Measurements from ENCODE around the gene MCUB. TPM values are rescaled to one million over a fixed set of nuclear protein-coding genes. Genes with fewer than 3 reads are reported as not detected.
A peak's percentile ranks its signal among the peaks of the same experiment; 100 is the strongest.
"Not testable (repeated sequence)": the region's sequence is repeated elsewhere in the genome, so short reads cannot be mapped to it uniquely, and the experiment has no call there.

The MCUB gene
- total RNA-seq, 3 donors from 2014 or later: 52.2 to 74.7 (median 62.0) TPM

GRCh38 chr4:109560687-109561461, 828 bp downstream of the MCUB start:
- ATAC-seq: peak; percentile 75 to 79
- peaks cover 60% of the 10 kb centered on the region for H3K4me1 Mint-ChIP-seq (ENCODE audit: low read depth)
- no peaks in the 10 kb centered on the region for H3K27me3 Mint-ChIP-seq (ENCODE audit: low read depth)
- no peaks in the 10 kb centered on the region for H3K9me3 Mint-ChIP-seq
- peak; percentile 44 for DNase-seq
- peaks cover 11% of the 10 kb centered on the region for H3K36me3 Mint-ChIP-seq (ENCODE audit: insufficient read depth)
- H3K4me3 Mint-ChIP-seq: peak overlapping the region; percentile 85

DNA sequence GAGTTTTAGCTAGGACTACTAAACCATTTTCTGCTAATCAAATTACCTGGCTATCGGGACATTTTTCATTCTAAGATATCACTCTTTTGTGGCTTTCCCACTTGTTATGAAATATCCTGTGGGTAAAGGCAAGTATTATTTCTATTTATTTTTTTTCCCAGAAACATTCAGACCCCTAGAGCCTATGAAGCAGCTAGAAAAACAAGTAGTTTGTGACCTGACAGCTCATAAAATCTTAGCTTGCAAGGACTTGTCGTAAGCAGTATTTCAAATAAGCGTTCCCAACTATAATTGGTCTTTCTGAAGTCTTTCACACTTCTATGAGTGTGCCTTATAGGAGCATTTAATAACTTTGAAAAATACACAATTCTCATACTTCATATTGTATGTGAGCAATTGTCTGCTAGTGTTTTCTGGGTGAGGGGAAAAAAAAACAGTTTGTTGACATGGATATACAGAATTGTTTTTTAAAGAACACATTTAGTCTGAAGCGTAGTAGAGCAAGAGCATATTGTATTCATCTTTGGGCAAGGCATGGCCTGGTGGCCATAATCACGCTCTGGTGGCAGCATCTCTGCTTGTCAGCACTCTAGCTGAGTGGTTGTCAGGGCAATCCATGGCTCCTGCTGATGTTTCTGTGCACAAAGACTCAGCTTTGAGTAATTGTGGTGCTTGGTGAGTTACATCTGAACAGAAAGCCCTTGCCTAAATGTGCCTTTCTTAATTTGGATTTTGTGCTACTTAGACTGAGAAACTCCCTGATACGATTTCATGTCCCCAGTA, 2.6 kb downstream of the MCUB start:
- no peak for DNase-seq
- ATAC-seq: no peak

GRCh38 chr4:109571494-109571893, 11.4 kb downstream of the MCUB start:
- ATAC-seq (no peak), DNase-seq (no peak)
- Mint-ChIP-seq H3K4me3 (no peak overlapping the region), H3K4me1 (ENCODE audit: low read depth) (peaks cover 69% of the 10 kb centered on the region), H3K9me3 (peaks cover 3% of the 10 kb centered on the region), H3K36me3 (ENCODE audit: insufficient read depth) (peaks cover 27% of the 10 kb centered on the region), H3K27me3 (ENCODE audit: low read depth) (no peaks in the 10 kb centered on the region)

More for the DNA sequence above, 2.6 kb downstream of the MCUB start:
- H3K4me3 Mint-ChIP-seq: peak overlapping the region; percentile 85
- H3K36me3 Mint-ChIP-seq (ENCODE audit: insufficient read depth): peaks cover 7% of the 10 kb centered on the region
- no peaks in the 10 kb centered on the region for H3K9me3 Mint-ChIP-seq
- H3K4me1 Mint-ChIP-seq (ENCODE audit: low read depth): peaks cover 63% of the 10 kb centered on the region
- H3K27me3 Mint-ChIP-seq (ENCODE audit: low read depth): no peaks in the 10 kb centered on the region

DNA sequence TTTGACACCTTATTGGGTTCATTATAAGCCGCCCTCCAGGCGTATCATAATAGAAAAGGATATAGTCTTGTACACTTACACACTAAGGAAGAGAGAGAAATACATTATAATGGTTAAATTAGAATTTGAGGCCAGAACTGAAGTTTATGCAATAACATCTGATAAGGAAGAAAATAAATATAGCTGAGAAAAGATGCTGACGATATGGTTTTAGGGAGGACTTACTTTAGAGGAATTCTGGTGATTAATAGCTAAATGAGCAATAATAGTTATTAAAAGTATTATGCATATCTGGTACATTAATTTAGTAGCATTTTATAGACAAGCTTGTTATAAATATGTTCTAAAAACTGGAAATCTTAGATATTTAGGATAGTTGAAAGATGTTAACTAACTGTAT, 12.1 kb downstream of the MCUB start:
- Mint-ChIP-seq H3K27me3 (ENCODE audit: low read depth) (no peaks in the 10 kb centered on the region), H3K4me1 (ENCODE audit: low read depth) (peaks cover 67% of the 10 kb centered on the region), H3K4me3 (no peak overlapping the region), H3K36me3 (ENCODE audit: insufficient read depth) (peaks cover 28% of the 10 kb centered on the region), H3K9me3 (peaks cover 3% of the 10 kb centered on the region)
- no peak for DNase-seq
- no peak for ATAC-seq

- Mint-ChIP-seq H3K4me1 (ENCODE audit: low read depth) (peaks cover 68% of the 10 kb centered on the region), H3K36me3 (ENCODE audit: insufficient read depth) (peaks cover 28% of the 10 kb centered on the region), H3K4me3 (peak overlapping the region; percentile 57), H3K9me3 (peaks cover 3% of the 10 kb centered on the region), H3K27me3 (ENCODE audit: low read depth) (no peaks in the 10 kb centered on the region)
- no peak for DNase-seq
- ATAC-seq: peak; percentile 34 to 42
These were observed 14.4 kb downstream of the MCUB start for GRCh38 chr4:109574443-109574850.

DNA sequence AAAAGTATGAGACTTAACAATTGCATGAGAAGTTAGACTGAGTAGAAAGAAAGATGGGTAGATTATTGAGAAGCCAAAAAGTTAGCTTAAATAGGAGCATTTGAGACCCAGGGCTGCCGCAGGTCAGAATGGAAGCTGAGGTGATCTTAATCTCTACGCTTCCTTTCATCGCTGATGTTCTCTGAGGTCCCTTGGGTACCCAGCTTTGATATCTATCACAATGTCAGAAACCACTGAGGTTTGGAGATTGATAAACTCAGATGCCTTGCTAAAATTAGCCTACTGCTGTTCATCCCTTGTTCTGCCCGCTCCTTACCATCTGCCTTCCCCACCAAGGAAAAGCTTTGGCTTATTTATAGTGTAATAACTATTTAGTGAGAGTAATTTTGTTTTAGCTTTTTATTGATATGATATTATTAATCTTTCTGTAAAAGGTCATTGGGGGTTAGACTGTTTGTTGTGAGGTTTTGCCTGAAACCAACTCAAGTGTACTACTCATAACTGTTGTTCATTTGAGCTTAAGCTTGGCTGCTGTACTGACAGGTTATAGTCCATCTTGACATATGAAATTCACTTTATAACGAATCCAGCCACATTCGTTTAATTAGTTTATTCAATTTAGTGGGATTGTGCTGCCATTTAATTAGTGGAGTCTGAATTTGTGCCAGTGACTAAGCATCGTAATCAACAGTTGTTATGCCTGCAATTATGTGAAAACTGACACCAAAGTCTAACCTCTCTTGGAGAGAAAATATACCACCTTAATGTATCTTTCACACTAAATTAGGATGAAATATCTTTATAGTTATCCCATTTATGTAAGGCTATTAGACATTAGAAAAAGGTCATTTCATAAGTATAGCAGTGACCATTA, 15.1 kb downstream of the MCUB start:
- H3K4me1 Mint-ChIP-seq (ENCODE audit: low read depth): peaks cover 62% of the 10 kb centered on the region
- peaks cover 28% of the 10 kb centered on the region for H3K36me3 Mint-ChIP-seq (ENCODE audit: insufficient read depth)
- peak; percentile 48 to 70 for ATAC-seq
- no peaks in the 10 kb centered on the region for H3K27me3 Mint-ChIP-seq (ENCODE audit: low read depth)
- H3K4me3 Mint-ChIP-seq: peak overlapping the region; percentile 57
- H3K9me3 Mint-ChIP-seq: peaks cover 3% of the 10 kb centered on the region
- no peak for DNase-seq

- Mint-ChIP-seq H3K36me3 (ENCODE audit: insufficient read depth) (peaks cover 29% of the 10 kb centered on the region), H3K27me3 (ENCODE audit: low read depth) (no peaks in the 10 kb centered on the region), H3K4me3 (no peak overlapping the region), H3K9me3 (no peaks in the 10 kb centered on the region), H3K4me1 (ENCODE audit: low read depth) (peaks cover 54% of the 10 kb centered on the region)
- DNase-seq (no peak), ATAC-seq (peak in 1 of 2 donors; percentile 38)
These were observed 16.4 kb downstream of the MCUB start for GRCh38 chr4:109576462-109576861.

GRCh38 chr4:109578846-109579245, 18.8 kb downstream of the MCUB start:
- ATAC-seq (no peak), DNase-seq (no peak)
- no peaks in the 10 kb centered on the region for H3K27me3 Mint-ChIP-seq (ENCODE audit: low read depth)
- no peak overlapping the region for H3K4me3 Mint-ChIP-seq
- H3K4me1 Mint-ChIP-seq (ENCODE audit: low read depth): peaks cover 51% of the 10 kb centered on the region
- peaks cover 26% of the 10 kb centered on the region for H3K36me3 Mint-ChIP-seq (ENCODE audit: insufficient read depth)
- no peaks in the 10 kb centered on the region for H3K9me3 Mint-ChIP-seq

- peaks cover 22% of the 10 kb centered on the region for H3K36me3 Mint-ChIP-seq (ENCODE audit: insufficient read depth)
- not testable (repeated sequence) for ATAC-seq; H3K27me3 Mint-ChIP-seq (ENCODE audit: low read depth); H3K4me3 Mint-ChIP-seq; H3K9me3 Mint-ChIP-seq; DNase-seq
- peaks cover 51% of the 10 kb centered on the region for H3K4me1 Mint-ChIP-seq (ENCODE audit: low read depth)
These were observed 20.0 kb downstream of the MCUB start for GRCh38 chr4:109579997-109580396.

- Mint-ChIP-seq H3K27me3 (ENCODE audit: low read depth) (no peaks in the 10 kb centered on the region), H3K36me3 (ENCODE audit: insufficient read depth) (peaks cover 8% of the 10 kb centered on the region), H3K4me3 (peak overlapping the region; percentile 25), H3K4me1 (ENCODE audit: low read depth) (peaks cover 79% of the 10 kb centered on the region), H3K9me3 (no peaks in the 10 kb centered on the region)
- DNase-seq (peak; percentile 48), ATAC-seq (peak; percentile 100)
These were observed 28.1 kb downstream of the MCUB start for GRCh38 chr4:109588176-109588575.

DNA sequence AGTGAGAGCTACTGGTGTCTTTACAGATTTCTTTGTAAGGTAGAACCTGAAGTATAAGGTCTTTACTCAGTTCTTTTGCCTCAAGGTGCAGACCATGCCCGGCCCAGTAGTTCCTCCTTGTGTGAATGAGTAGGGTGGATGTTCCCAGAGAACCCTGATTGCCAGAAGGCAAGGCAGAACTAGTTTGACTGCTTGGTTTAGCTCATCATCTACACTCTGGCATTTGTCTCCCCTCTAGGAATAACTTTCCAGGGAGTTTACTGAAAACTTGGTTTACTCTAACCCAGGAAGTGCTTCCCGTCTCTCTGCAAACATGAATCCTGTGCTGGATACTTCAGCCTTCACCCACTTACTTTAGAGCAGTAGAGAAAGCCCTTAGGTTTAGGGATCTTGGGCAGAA, 29.1 kb downstream of the MCUB start:
- Mint-ChIP-seq H3K4me1 (ENCODE audit: low read depth) (peaks cover 72% of the 10 kb centered on the region), H3K9me3 (no peaks in the 10 kb centered on the region), H3K36me3 (ENCODE audit: insufficient read depth) (peaks cover 8% of the 10 kb centered on the region), H3K4me3 (no peak overlapping the region), H3K27me3 (ENCODE audit: low read depth) (no peaks in the 10 kb centered on the region)
- ATAC-seq: no peak
- no peak for DNase-seq

GRCh38 chr4:109589605-109590004, 29.6 kb downstream of the MCUB start:
- no peak for DNase-seq
- no peak for ATAC-seq
- Mint-ChIP-seq H3K36me3 (ENCODE audit: insufficient read depth) (peaks cover 8% of the 10 kb centered on the region), H3K4me3 (no peak overlapping the region), H3K4me1 (ENCODE audit: low read depth) (peaks cover 68% of the 10 kb centered on the region), H3K27me3 (ENCODE audit: low read depth) (no peaks in the 10 kb centered on the region), H3K9me3 (no peaks in the 10 kb centered on the region)

GRCh38 chr4:109590905-109591304, 30.9 kb downstream of the MCUB start:
- no peak overlapping the region for H3K4me3 Mint-ChIP-seq
- H3K27me3 Mint-ChIP-seq (ENCODE audit: low read depth): no peaks in the 10 kb centered on the region
- peaks cover 9% of the 10 kb centered on the region for H3K36me3 Mint-ChIP-seq (ENCODE audit: insufficient read depth)
- DNase-seq (no peak), ATAC-seq (no peak)
- peaks cover 55% of the 10 kb centered on the region for H3K4me1 Mint-ChIP-seq (ENCODE audit: low read depth)
- H3K9me3 Mint-ChIP-seq: no peaks in the 10 kb centered on the region

DNA sequence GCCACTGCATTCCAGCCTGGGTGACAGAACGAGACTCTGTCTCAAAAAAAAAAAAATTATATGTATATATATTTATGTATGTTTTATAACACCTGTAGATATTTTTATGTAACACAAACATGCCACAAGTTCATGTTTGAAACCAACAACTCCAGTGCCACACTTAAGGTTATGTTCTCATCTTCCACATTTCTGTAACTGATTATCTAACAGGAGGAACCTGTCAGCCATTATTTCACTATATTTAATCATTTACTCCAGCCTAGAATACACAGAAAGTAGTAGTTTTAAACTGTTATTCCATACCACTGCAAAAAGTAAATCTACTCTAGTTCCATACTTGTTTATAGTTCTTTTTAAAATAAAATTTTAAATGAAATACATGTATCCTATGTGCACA, 32.3 kb downstream of the MCUB start:
- peaks cover 43% of the 10 kb centered on the region for H3K4me1 Mint-ChIP-seq (ENCODE audit: low read depth)
- no peak for DNase-seq
- H3K36me3 Mint-ChIP-seq (ENCODE audit: insufficient read depth): peaks cover 5% of the 10 kb centered on the region
- ATAC-seq: no peak
- no peaks in the 10 kb centered on the region for H3K27me3 Mint-ChIP-seq (ENCODE audit: low read depth)
- H3K4me3 Mint-ChIP-seq: no peak overlapping the region
- H3K9me3 Mint-ChIP-seq: no peaks in the 10 kb centered on the region

All from activated T-cell treated with anti-CD3 and anti-CD28 coated beads, Interleukin-2, amount 50 U/mL, for 4 hours (primary cell).